PFSK-1 (cell line): ENCODE measurements around the gene MX2.

Source experiments
- FOXP2 ChIP-seq: optimal IDR thresholded peaks from 2 replicates; pipeline ENCODE3; 2011; ENCODE audit warnings: borderline replicate concordance, control low read depth, inconsistent platforms; ENCODE audit not compliant: insufficient read depth; ENCODE audit errors: extremely low read length, extremely low read depth
- POLR2AphosphoS5 ChIP-seq: IDR thresholded peaks from 2 replicates; pipeline ENCODE4 v1.6.1; 2012; ENCODE audit warnings: low read depth, mild to moderate bottlenecking, control low read depth, low read length, moderate library complexity
- REST ChIP-seq, 2 experiments: IDR thresholded peaks; 2 replicates each; pipeline versions ENCODE4 v1.6.1 to v1.8.0; 2011 to 2012; ENCODE audit warnings: low read depth in 2 of 2, low read length in 2 of 2, control low read depth in 1 of 2, inconsistent platforms in 1 of 2, mild to moderate bottlenecking in 1 of 2, moderate library complexity in 1 of 2; ENCODE audit not compliant: insufficient read depth in 1 of 2
- SIN3A ChIP-seq: IDR thresholded peaks from 2 replicates; pipeline ENCODE4 v1.6.1; 2012; ENCODE audit warnings: mild to moderate bottlenecking, low read length, moderate library complexity, borderline replicate concordance; ENCODE audit not compliant: insufficient read depth
- TAF1 ChIP-seq: IDR thresholded peaks from 2 replicates; pipeline ENCODE4 v1.6.1; 2012; ENCODE audit warnings: low read length, control low read depth, borderline replicate concordance; ENCODE audit not compliant: insufficient read depth

MX2 gene

GRCh38 chr21:41349619-41350390, 12.0 kb upstream of the MX2 start:
- TF ChIP-seq FOXP2 (no peak), SIN3A (no peak), POLR2AphosphoS5 (no peak), TAF1 (no peak), REST (IDR thresholded peaks at IDR 0.05; ENCODE audit: insufficient read depth in 1 of 2, low read depth in 2 of 2, low read length in 2 of 2) (no peak)

GRCh38 chr21:41350436-41351155, 11.2 kb upstream of the MX2 start:
- TF ChIP-seq REST (IDR thresholded peaks at IDR 0.05; ENCODE audit: insufficient read depth in 1 of 2, low read depth in 2 of 2, low read length in 2 of 2) (no peak), POLR2AphosphoS5 (no peak)

- TF ChIP-seq REST (IDR thresholded peaks at IDR 0.05; ENCODE audit: insufficient read depth in 1 of 2, low read depth in 2 of 2, low read length in 2 of 2), result no peak
- no peak for TF ChIP-seq TAF1
- no peak for TF ChIP-seq POLR2AphosphoS5
- no peak for TF ChIP-seq SIN3A
- no peak for TF ChIP-seq FOXP2
These were observed 4.3 kb upstream of the MX2 start for GRCh38 chr21:41357546-41357945.

GRCh38 chr21:41358193-41359166, 3.3 kb upstream of the MX2 start:
- TF ChIP-seq REST (IDR thresholded peaks at IDR 0.05; ENCODE audit: insufficient read depth in 1 of 2, low read depth in 2 of 2, low read length in 2 of 2) (no peak), TAF1 (no peak), FOXP2 (no peak), POLR2AphosphoS5 (no peak), SIN3A (no peak)
